ENCODE results near the gene CLSTN2. TPM values are rescaled to one million over a fixed set of nuclear protein-coding genes. Genes with fewer than 3 reads are reported as not detected.

CLSTN2 gene
- total and polyA plus RNA-seq, 2 of the 8 experiments (the other 6 are each of a cell fraction or from before 2014, with no cell fraction given): 0.39 to 0.52 TPM

DNA sequence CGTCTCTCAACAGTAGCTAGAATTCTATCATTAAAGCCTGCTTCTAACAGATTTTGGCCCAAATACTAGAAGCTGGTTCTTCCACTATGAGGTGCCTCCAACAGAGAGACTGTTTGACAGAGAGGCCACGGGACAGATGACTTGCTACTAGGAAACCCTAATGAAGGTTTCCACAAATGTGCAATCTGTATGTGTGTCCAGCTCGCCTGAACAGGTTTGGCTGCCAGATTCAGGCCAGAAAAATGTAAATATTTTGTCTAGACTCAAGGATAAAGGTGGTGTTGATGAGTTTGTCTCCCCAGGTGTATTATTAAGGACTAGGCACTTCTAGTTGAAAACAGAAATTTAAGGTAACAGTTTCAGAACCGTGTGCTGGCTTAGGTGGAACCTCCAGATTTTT, 651.3 kb downstream of the CLSTN2 start:
- Histone ChIP-seq H4K8ac (ENCODE audit: extremely low read depth, insufficient read depth, low read length) (no peak overlapping the region), H3K18ac (ENCODE audit: extremely low read depth, low read length) (no peak overlapping the region), H4K91ac (replicated peaks; ENCODE audit: insufficient read length, low read length) (no peak overlapping the region), H3K9me3 (ENCODE audit: insufficient read depth in 2 of 2, low read depth in 1 of 2, low read length in 1 of 2) (no peaks in the 10 kb centered on the region), H3K4me1 (replicated peaks in 1 of 4; ENCODE audit: control insufficient read depth in 3 of 4, insufficient read depth in 4 of 4, low read length in 3 of 4) (peaks cover 0 to 6% (median 5%) of the 10 kb centered on the region in 4 experiments; a peak in 3 of 7 replicates), H2BK12ac (ENCODE audit: low read depth, low read length) (no peak overlapping the region), H3K79me1 (ENCODE audit: low read depth, low read length) (no peaks in the 10 kb centered on the region), H2BK20ac (ENCODE audit: low read length) (no peak overlapping the region), H3K14ac (ENCODE audit: insufficient read length) (no peak overlapping the region), H3K27ac (ENCODE audit: low read depth, low read length) (no peak overlapping the region), H3K36me3 (ENCODE audit: control insufficient read depth in 2 of 4, insufficient read depth in 4 of 4, low read length in 3 of 4) (no peaks in the 10 kb centered on the region), H3K23me2 (ENCODE audit: low read depth, low read length) (no peaks in the 10 kb centered on the region), H3K27me3 (replicated peaks in 1 of 4; ENCODE audit: control insufficient read depth in 3 of 4, extremely low read depth in 1 of 4, insufficient read depth in 3 of 4, low read length in 3 of 4) (no peaks in the 10 kb centered on the region), H3K4me3 (ENCODE audit: extremely low read depth in 1 of 4, insufficient read depth in 2 of 4, low read depth in 3 of 4, low read length in 4 of 4) (no peak overlapping the region), H3K4ac (replicated peaks; ENCODE audit: insufficient read length, low read depth, low read length) (no peak overlapping the region), H4K5ac (ENCODE audit: insufficient read length, low read depth, low read length) (no peak overlapping the region), H2BK120ac (replicated peaks; ENCODE audit: low read depth, low read length) (no peak overlapping the region), H2AFZ (ENCODE audit: low read length) (no peak overlapping the region), H2BK5ac (ENCODE audit: low read depth, low read length) (no peak overlapping the region), H3K23ac (ENCODE audit: insufficient read length) (no peak overlapping the region), H4K20me1 (replicated peaks in 1 of 2; ENCODE audit: control insufficient read depth in 1 of 2, insufficient read depth in 2 of 2, low read length in 2 of 2) (no peaks in the 10 kb centered on the region), H2AK5ac (ENCODE audit: low read depth, low read length) (no peak overlapping the region), H3K9ac (replicated peaks in 1 of 4; ENCODE audit: extremely low read depth in 1 of 4, low read depth in 3 of 4, low read length in 3 of 4) (no peak overlapping the region), H3K79me2 (ENCODE audit: control insufficient read depth in 1 of 2, insufficient read depth in 2 of 2, low read length in 2 of 2) (no peaks in the 10 kb centered on the region), H2BK15ac (ENCODE audit: low read length) (0 out of 2 replicates have a peak overlapping the region, but pooled peaks have one; percentile 48), H3K56ac (replicated peaks; ENCODE audit: insufficient read length, low read depth, low read length) (no peak overlapping the region), H3K4me2 (ENCODE audit: insufficient read depth in 1 of 2, low read depth in 2 of 2, low read length in 2 of 2) (no peak overlapping the region)
- CTCF ChIA-PET (ENCODE audit: partially characterized antibody): interaction anchor here (0.8 to 1.6 kb wide), 2 partner anchors 11 to 13 kb away, joined by 3 to 4 read pairs; no protein-coding TSS in a partner anchor
- FAIRE-seq (no peak), DNase-seq (ENCODE audit: low read depth in 1 of 2, low spot score in 2 of 2) (no peak)
- 92% methylated on average over 4 of the region's 4 CpGs; no CpG with 5 or more reads in 1 of the 2 experiments for WGBS, 2 experiments (ENCODE audit: extremely low coverage in 1 of 2, insufficient coverage in 1 of 2, insufficient read length in 1 of 2, insufficient replicate concordance in 2 of 2, low coverage in 1 of 2, low lambda C conversion rate in 2 of 2, missing lambda C conversion rate in 1 of 2)
- POLR2A ChIA-PET (ENCODE audit: partially characterized antibody): no interaction called here
- no peak for TF ChIP-seq ASH2L (IDR thresholded peaks at IDR 0.05; ENCODE audit: low read length)
- TF ChIP-seq CHD2 (IDR thresholded peaks at IDR 0.05; ENCODE audit: low read length): no peak
- TF ChIP-seq GTF2F1 (IDR thresholded peaks at IDR 0.05; ENCODE audit: borderline replicate concordance, low read depth, low read length): no peak
- no peak for TF ChIP-seq TBP (IDR thresholded peaks at IDR 0.05; ENCODE audit: low read depth, low read length)

All from H1 (cell line).